Endothelial cell of umbilical vein (primary cell): ENCODE results near the gene CAMKV. TPM values are rescaled to one million over a fixed set of nuclear protein-coding genes. Genes with fewer than 3 reads are reported as not detected.

ENCODE experiments used
- BruUV-seq: library from RNA; stranded (reverse); fragments of 400-500 nt; replicated peaks from 2 replicates; lab custom pipeline; 2021; lab: Mats Ljungman, UMichigan
- CTCF ChIA-PET: fragments of 300-600, 350-600 bp; sonication (Branson Sonifier 250); formaldehyde crosslinking; loops from one replicate; lab custom pipeline; 2021; ENCODE audit warnings: antibody characterized with exemption, inconsistent platforms; lab: Charles Lee
- POLR2A ChIA-PET: fragments of 300-600, 350-600 bp; sonication (Branson Sonifier 250); formaldehyde crosslinking; loops from one replicate; lab custom pipeline; 2021; ENCODE audit warnings: antibody characterized with exemption, inconsistent platforms; lab: Charles Lee
- DNase-seq: peaks from one replicate; pipeline ENCODE4 v3.0.0-alpha.2; 2011; ENCODE audit warnings: low read depth, low spot score
- FAIRE-seq: peaks from 2 replicates; lab custom pipeline; 2011; peaks lifted over from hg19 to GRCh38; lab: Jason Lieb, UNC
- H2AFZ ChIP-seq: 2 replicates; pipeline ENCODE4 v1.6.0; 2012; ENCODE audit warnings: low read depth, low read length, control low read depth, inconsistent platforms
- H3K27ac ChIP-seq: 2 replicates; pipeline ENCODE4 v1.5.1; 2011; ENCODE audit warnings: low read depth, mild to moderate bottlenecking, control low read depth, low read length, moderate library complexity; ENCODE audit not compliant: insufficient read depth
- H3K27me3 ChIP-seq, 2 experiments: 2 replicates each; pipeline versions ENCODE4 v1.6.0 to v1.6.1; 2011; ENCODE audit warnings: low read length in 2 of 2, mixed read lengths in 1 of 2; ENCODE audit not compliant: control insufficient read depth in 2 of 2, insufficient read depth in 2 of 2
- H3K36me3 ChIP-seq, 2 experiments: 2 replicates in 1 of 2; 3 replicates in 1 of 2; pipeline ENCODE4 v1.5.1; 2011; ENCODE audit warnings: low read length in 2 of 2, mild to moderate bottlenecking in 1 of 2, moderate library complexity in 1 of 2; ENCODE audit not compliant: control insufficient read depth in 2 of 2, insufficient read depth in 2 of 2; ENCODE audit errors: extremely low read depth in 1 of 2
- H3K4me1 ChIP-seq: 3 replicates; pipeline ENCODE4 v1.5.1; 2011; ENCODE audit warnings: mild to moderate bottlenecking, low read length; ENCODE audit not compliant: control insufficient read depth, insufficient read depth; ENCODE audit errors: extremely low read depth
- H3K4me2 ChIP-seq: 2 replicates; pipeline ENCODE4 v1.6.1; 2011; ENCODE audit warnings: low read length, control low read depth, mixed read lengths; ENCODE audit not compliant: insufficient read depth
- H3K4me3 ChIP-seq, 3 experiments: fragments of 200-600 bp in 1 of 3; sonication (generic), shearing (Covaris generic) in 1 of 3; replicated peaks in 1 of 3; 2 replicates each; pipeline ENCODE4 v1.5.1; 2011 to 2016; ENCODE audit warnings: control low read depth in 3 of 3, low read length in 3 of 3, mild to moderate bottlenecking in 2 of 3, inconsistent platforms in 1 of 3, low read depth in 1 of 3, moderate library complexity in 1 of 3; ENCODE audit not compliant: insufficient read depth in 1 of 3
- H3K79me2 ChIP-seq: 2 replicates; pipeline ENCODE4 v1.6.0; 2012; ENCODE audit warnings: low read length, inconsistent platforms; ENCODE audit not compliant: control insufficient read depth, insufficient read depth
- H3K9ac ChIP-seq: replicated peaks from 2 replicates; pipeline ENCODE3; 2011; ENCODE audit warnings: low read length, control low read depth; ENCODE audit not compliant: insufficient read depth; ENCODE audit errors: extremely low read depth
- H3K9me1 ChIP-seq: replicated peaks from 3 replicates; pipeline ENCODE4 v1.6.0; 2011; ENCODE audit warnings: mild to moderate bottlenecking, low read length; ENCODE audit not compliant: control insufficient read depth, insufficient read depth; ENCODE audit errors: extremely low read depth
- H3K9me3 ChIP-seq: replicated peaks from 2 replicates; pipeline ENCODE4 v1.5.1; 2012; ENCODE audit warnings: low read length, inconsistent platforms; ENCODE audit not compliant: control insufficient read depth, insufficient read depth
- H4K20me1 ChIP-seq: replicated peaks from 2 replicates; pipeline ENCODE3; 2011; ENCODE audit warnings: mild to moderate bottlenecking, low read length; ENCODE audit not compliant: control insufficient read depth, insufficient read depth; ENCODE audit errors: extremely low read depth
- EZH2 ChIP-seq: IDR thresholded peaks from 2 replicates; pipeline ENCODE4 v1.6.1; 2012; ENCODE audit warnings: borderline replicate concordance, low read depth, mild to moderate bottlenecking, moderate library complexity, low read length, inconsistent platforms; ENCODE audit not compliant: severe bottlenecking
- FOS ChIP-seq: IDR thresholded peaks from 2 replicates; pipeline ENCODE4 v1.6.1; 2011; ENCODE audit warnings: mild to moderate bottlenecking, low read length, moderate library complexity, borderline replicate concordance; ENCODE audit not compliant: insufficient read depth
- GATA2 ChIP-seq: IDR thresholded peaks from 2 replicates; pipeline ENCODE4 v1.7.0; 2011; ENCODE audit warnings: low read depth, mild to moderate bottlenecking, moderate library complexity, mixed read lengths, low read length; ENCODE audit not compliant: insufficient read length, insufficient read depth
- JUN ChIP-seq: IDR thresholded peaks from 2 replicates; pipeline ENCODE4 v1.6.1; 2011; ENCODE audit warnings: borderline replicate concordance, low read depth; ENCODE audit not compliant: insufficient read length, insufficient read depth
- MYC ChIP-seq: IDR thresholded peaks from one replicate; pipeline ENCODE4 v1.6.1; 2011; ENCODE audit warnings: mild to moderate bottlenecking, low read depth, low read length
- POLR2A ChIP-seq: IDR thresholded peaks from 2 replicates; pipeline ENCODE4 v1.6.1; 2012; ENCODE audit warnings: low read depth, mild to moderate bottlenecking, control low read depth, low read length
- POLR2AphosphoS5 ChIP-seq: IDR thresholded peaks from 2 replicates; pipeline ENCODE4 v1.6.1; 2012; ENCODE audit warnings: low read depth, mild to moderate bottlenecking, control low read depth, low read length, moderate library complexity; ENCODE audit not compliant: insufficient read depth
- dilution Hi-C: fragments of 300-500 bp; cut with MboI; formaldehyde crosslinking; loops from one replicate; pipeline ENCODE4 v1.15.0; 2019; ENCODE audit warnings: low sequenced_read_pairs; ENCODE audit not compliant: extremely low pct_ligation_motif_present
- intact Hi-C: fragments of 100-400 bp; cut with micrococcal nuclease; formaldehyde crosslinking; loops from one replicate; pipeline ENCODE4 v1.10.0; 2022
- polyA plus RNA-seq, 4 experiments: library from polyadenylated mRNA; depleted of rRNA in 3 of 4; stranded (reverse) in 3 of 4; unstranded in 1 of 4; fragments of >200 nt; gene quantifications; 2 replicates each; pipeline versions ENCODE4 v1.2.1 to v1.2.3, GENCODE V29; 2011 to 2012; ENCODE audit warnings: missing spikeins in 1 of 4
- total RNA-seq: library from RNA; stranded (reverse); gene quantifications from 2 replicates; pipeline ENCODE4 v1.2.3, GENCODE V29; 2021
- TF ChIP-seq, protein P1 (sequence below): IDR thresholded peaks from 2 replicates; pipeline ENCODE4 v1.6.1; 2011; ENCODE audit not compliant: insufficient read depth, insufficient read length
- TF ChIP-seq, protein P2 (sequence below), 2 donors: IDR thresholded peaks; 1 replicate in 1 of 2; 2 replicates in 1 of 2; pipeline ENCODE4 v1.5.1; 2011; ENCODE audit warnings: low read length in 2 of 2, mild to moderate bottlenecking in 2 of 2, moderate library complexity in 2 of 2, control low read depth in 1 of 2, inconsistent platforms in 1 of 2, low read depth in 1 of 2; ENCODE audit not compliant: insufficient read depth in 1 of 2; ENCODE audit errors: extremely low read depth in 1 of 2

The CAMKV gene
- total and polyA plus RNA-seq, 2 donors (not counting 3 experiments of a cell fraction or from before 2014, with no cell fraction given) = not detected

DNA sequence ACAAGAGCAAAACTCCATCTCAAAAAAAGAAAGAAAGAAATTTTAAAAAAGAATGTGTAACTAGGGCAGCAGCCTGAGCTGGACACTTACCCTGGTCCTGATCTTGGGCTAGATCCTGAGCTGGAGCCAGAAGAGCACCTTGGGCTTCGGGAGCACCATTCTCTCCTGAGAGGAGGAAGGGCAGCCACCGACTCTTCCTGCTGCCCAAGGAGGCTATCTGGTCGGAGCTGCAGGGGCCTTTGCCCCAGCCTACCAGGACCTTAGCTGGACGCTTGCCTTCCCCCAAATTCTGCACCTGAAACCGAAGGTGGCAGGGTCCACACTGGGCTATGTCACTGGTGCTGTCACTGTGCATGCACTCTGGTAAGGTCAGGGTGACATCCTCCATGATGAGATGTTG is 6.9 kb upstream of the CAMKV start:
- BruUV-seq = no TSS peak
- no peak for FAIRE-seq

More for the DNA sequence above, 6.9 kb upstream of the CAMKV start:
- H3K9ac ChIP-seq = no peak overlapping the region
- no peaks in the 10 kb centered on the region for H4K20me1 ChIP-seq
- no peaks in the 10 kb centered on the region for H3K36me3 ChIP-seq
- CTCF ChIA-PET = interaction anchor here (2.3 kb wide), 1 partner anchor 9 kb away, joined by 6 read pairs; no protein-coding TSS in a partner anchor
- no peaks in the 10 kb centered on the region for H3K9me3 ChIP-seq
- H3K4me2 ChIP-seq = no peak overlapping the region
- no peaks in the 10 kb centered on the region for H3K9me1 ChIP-seq
- no peak overlapping the region for H3K4me3 ChIP-seq
- no peaks in the 10 kb centered on the region for H3K4me1 ChIP-seq
- TF ChIP-seq, protein P1, sequence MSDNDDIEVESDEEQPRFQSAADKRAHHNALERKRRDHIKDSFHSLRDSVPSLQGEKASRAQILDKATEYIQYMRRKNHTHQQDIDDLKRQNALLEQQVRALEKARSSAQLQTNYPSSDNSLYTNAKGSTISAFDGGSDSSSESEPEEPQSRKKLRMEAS = no peak
- TF ChIP-seq, protein P2, sequence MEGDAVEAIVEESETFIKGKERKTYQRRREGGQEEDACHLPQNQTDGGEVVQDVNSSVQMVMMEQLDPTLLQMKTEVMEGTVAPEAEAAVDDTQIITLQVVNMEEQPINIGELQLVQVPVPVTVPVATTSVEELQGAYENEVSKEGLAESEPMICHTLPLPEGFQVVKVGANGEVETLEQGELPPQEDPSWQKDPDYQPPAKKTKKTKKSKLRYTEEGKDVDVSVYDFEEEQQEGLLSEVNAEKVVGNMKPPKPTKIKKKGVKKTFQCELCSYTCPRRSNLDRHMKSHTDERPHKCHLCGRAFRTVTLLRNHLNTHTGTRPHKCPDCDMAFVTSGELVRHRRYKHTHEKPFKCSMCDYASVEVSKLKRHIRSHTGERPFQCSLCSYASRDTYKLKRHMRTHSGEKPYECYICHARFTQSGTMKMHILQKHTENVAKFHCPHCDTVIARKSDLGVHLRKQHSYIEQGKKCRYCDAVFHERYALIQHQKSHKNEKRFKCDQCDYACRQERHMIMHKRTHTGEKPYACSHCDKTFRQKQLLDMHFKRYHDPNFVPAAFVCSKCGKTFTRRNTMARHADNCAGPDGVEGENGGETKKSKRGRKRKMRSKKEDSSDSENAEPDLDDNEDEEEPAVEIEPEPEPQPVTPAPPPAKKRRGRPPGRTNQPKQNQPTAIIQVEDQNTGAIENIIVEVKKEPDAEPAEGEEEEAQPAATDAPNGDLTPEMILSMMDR (IDR thresholded peaks at IDR 0.05; ENCODE audit: extremely low read depth in 1 of 2, insufficient read depth in 1 of 2, low read depth in 1 of 2, low read length in 2 of 2) = no peak
- TF ChIP-seq POLR2AphosphoS5 (no peak), POLR2A (no peak), JUN (no peak), FOS (no peak), MYC (no peak), GATA2 (no peak), EZH2 (no peak)
- H3K27ac ChIP-seq = no peak overlapping the region
- POLR2A ChIA-PET = no interaction called here
- dilution Hi-C loops (no loop called here), intact Hi-C loops (no loop called here)
- no peaks in the 10 kb centered on the region for H3K79me2 ChIP-seq
- H3K27me3 ChIP-seq = no peaks in the 10 kb centered on the region
- H2AFZ ChIP-seq = no peak overlapping the region
- no peak for DNase-seq
